Neutrophil (primary cell): Measurements from ENCODE around the gene TMTC2.

ENCODE experiments used
- H3K27ac ChIP-seq: fragments of 200-600 bp; sonication (generic); 2 replicates; pipeline ENCODE4 v1.5.1; 2016; ENCODE audit warnings: mild to moderate bottlenecking, moderate library complexity
- H3K27me3 ChIP-seq: fragments of 200-600 bp; sonication (generic); 2 replicates; pipeline ENCODE4 v1.6.0; 2016; ENCODE audit warnings: mild to moderate bottlenecking
- H3K36me3 ChIP-seq: fragments of 200-600 bp; sonication (generic); 2 replicates; pipeline ENCODE4 v1.5.1; 2017
- H3K4me1 ChIP-seq, 2 experiments: fragments of 200-600 bp in 1 of 2; sonication (generic) in 1 of 2; 1 replicate in 1 of 2; 2 replicates in 1 of 2; pipeline versions ENCODE4 v1.5.1 to v1.6.1; 2013 to 2016; ENCODE audit warnings: low read depth in 1 of 2, low read length in 1 of 2, mild to moderate bottlenecking in 1 of 2, moderate library complexity in 1 of 2; ENCODE audit not compliant: control insufficient read depth in 1 of 2, insufficient read depth in 1 of 2
- H3K4me3 ChIP-seq, 2 experiments: fragments of 200-600 bp in 1 of 2; sonication (generic) in 1 of 2; 1 replicate in 1 of 2; 2 replicates in 1 of 2; pipeline ENCODE4 v1.5.1; 2013 to 2016; ENCODE audit warnings: low read depth in 1 of 2, low read length in 1 of 2, mild to moderate bottlenecking in 1 of 2, moderate library complexity in 1 of 2
- H3K9me3 ChIP-seq: fragments of 200-600 bp; sonication (generic); 2 replicates; pipeline ENCODE4 v1.5.1; 2016
- CTCF ChIP-seq: fragments of 200-600 bp; sonication (generic); IDR thresholded peaks from 2 replicates; pipeline ENCODE4 v1.5.1; 2016; ENCODE audit warnings: antibody characterized with exemption

The TMTC2 gene

GRCh38 chr12:82942521-82942920 lies 255.8 kb downstream of the TMTC2 start:
- no peaks in the 10 kb centered on the region for H3K36me3 ChIP-seq
- H3K27ac ChIP-seq = no peak overlapping the region
- no peak for TF ChIP-seq CTCF
- peaks cover 8 to 15% of the 10 kb centered on the region in 2 experiments for H3K4me1 ChIP-seq
- H3K9me3 ChIP-seq = no peaks in the 10 kb centered on the region
- H3K27me3 ChIP-seq = no peaks in the 10 kb centered on the region
- no peak overlapping the region for H3K4me3 ChIP-seq

GRCh38 chr12:82942991-82943401 lies 256.3 kb downstream of the TMTC2 start:
- no peaks in the 10 kb centered on the region for H3K27me3 ChIP-seq
- peaks cover 8 to 15% of the 10 kb centered on the region in 2 experiments for H3K4me1 ChIP-seq
- H3K9me3 ChIP-seq = no peaks in the 10 kb centered on the region
- H3K27ac ChIP-seq = no peak overlapping the region
- TF ChIP-seq CTCF = no peak
- no peaks in the 10 kb centered on the region for H3K36me3 ChIP-seq
- no peak overlapping the region for H3K4me3 ChIP-seq

GRCh38 chr12:82948491-82948890 lies 261.8 kb downstream of the TMTC2 start:
- TF ChIP-seq CTCF = no peak
- no peak overlapping the region for H3K4me3 ChIP-seq
- H3K27me3 ChIP-seq = no peaks in the 10 kb centered on the region
- peaks cover 0 to 3% of the 10 kb centered on the region in 2 experiments for H3K4me1 ChIP-seq
- no peaks in the 10 kb centered on the region for H3K36me3 ChIP-seq
- H3K9me3 ChIP-seq = no peaks in the 10 kb centered on the region
- no peak overlapping the region for H3K27ac ChIP-seq

GRCh38 chr12:82950356-82950755 lies 263.6 kb downstream of the TMTC2 start:
- Histone ChIP-seq H3K27ac (no peak overlapping the region), H3K9me3 (no peaks in the 10 kb centered on the region), H3K36me3 (no peaks in the 10 kb centered on the region), H3K4me3 (no peak overlapping the region), H3K27me3 (no peaks in the 10 kb centered on the region), H3K4me1 (peaks cover 4 to 8% of the 10 kb centered on the region in 2 experiments)
- no peak for TF ChIP-seq CTCF

GRCh38 chr12:82952946-82953345 lies 266.2 kb downstream of the TMTC2 start:
- Histone ChIP-seq H3K4me3 (no peak overlapping the region), H3K9me3 (no peaks in the 10 kb centered on the region), H3K4me1 (peaks cover 4 to 8% of the 10 kb centered on the region in 2 experiments), H3K27me3 (no peaks in the 10 kb centered on the region), H3K36me3 (no peaks in the 10 kb centered on the region), H3K27ac (no peak overlapping the region)
- no peak for TF ChIP-seq CTCF

GRCh38 chr12:82953397-82953796 lies 266.7 kb downstream of the TMTC2 start:
- no peaks in the 10 kb centered on the region for H3K36me3 ChIP-seq
- TF ChIP-seq CTCF = no peak
- H3K4me3 ChIP-seq = no peak overlapping the region
- no peaks in the 10 kb centered on the region for H3K9me3 ChIP-seq
- H3K27me3 ChIP-seq = no peaks in the 10 kb centered on the region
- peaks cover 4 to 8% of the 10 kb centered on the region in 2 experiments for H3K4me1 ChIP-seq
- no peak overlapping the region for H3K27ac ChIP-seq
